OCI-LY3 (cell line): Measurements from ENCODE around the gene XXYLT1.

Experiments
- H2AFZ ChIP-seq: fragments of 200-600, 300-600 bp; shearing (Covaris generic); 2 replicates; pipeline ENCODE4 v1.6.0; 2014; ENCODE audit warnings: antibody characterized with exemption, low read depth, low read length
- H3K27ac ChIP-seq: fragments of 200-600, 300-600 bp; sonication (generic); 2 replicates; pipeline ENCODE4 v1.5.1; 2014; ENCODE audit warnings: mild to moderate bottlenecking, low read length, moderate library complexity, mixed read lengths
- H3K27me3 ChIP-seq: fragments of 200-600, 300-600 bp; sonication (generic); 2 replicates; pipeline ENCODE4 v1.6.1; 2014; ENCODE audit warnings: low read depth, low read length, mixed read lengths
- H3K36me3 ChIP-seq: fragments of 200-600, 300-600 bp; sonication (generic); replicated peaks from 2 replicates; pipeline ENCODE3; 2014; ENCODE audit warnings: low read depth, low read length, mixed read lengths
- H3K4me1 ChIP-seq: fragments of 300-600, 200-600 bp; sonication (generic); 2 replicates; pipeline ENCODE4 v1.6.1; 2014; ENCODE audit warnings: low read length, mixed read lengths
- H3K4me2 ChIP-seq: fragments of 200-600, 300-600 bp; sonication (generic); 2 replicates; pipeline ENCODE4 v1.6.1; 2014; ENCODE audit warnings: low read length, mixed read lengths
- H3K4me3 ChIP-seq: fragments of 300-600, 200-600 bp; sonication (generic); 2 replicates; pipeline ENCODE4 v1.5.1; 2014; ENCODE audit warnings: antibody characterized with exemption, mild to moderate bottlenecking, low read length, moderate library complexity
- H3K79me2 ChIP-seq: fragments of 300-600, 200-600 bp; shearing (Covaris generic); 2 replicates; pipeline ENCODE4 v1.6.1; 2014; ENCODE audit warnings: mild to moderate bottlenecking, low read length, mixed read lengths
- H3K9ac ChIP-seq: fragments of 300-600, 200-600 bp; shearing (Covaris generic); 2 replicates; pipeline ENCODE4 v1.6.0; 2014; ENCODE audit warnings: mild to moderate bottlenecking, low read length, moderate library complexity
- H3K9me3 ChIP-seq: fragments of 200-600, 300-600 bp; shearing (Covaris generic); 2 replicates; pipeline ENCODE4 v1.6.1; 2014; ENCODE audit warnings: low read length, mixed read lengths; ENCODE audit not compliant: insufficient read depth
- H4K20me1 ChIP-seq: fragments of 200-600, 300-600 bp; sonication (generic); 2 replicates; pipeline ENCODE4 v1.6.1; 2016; ENCODE audit warnings: low read length, mixed read lengths; ENCODE audit not compliant: insufficient read depth
- CTCF ChIP-seq: fragments of 200-600, 300-600 bp; sonication (generic); IDR thresholded peaks from 2 replicates; pipeline ENCODE4 v1.5.1; 2014; ENCODE audit warnings: antibody characterized with exemption, low read length, low read depth
- EZH2phosphoT487 ChIP-seq: fragments of 200-600 bp; shearing (Covaris generic); IDR thresholded peaks from 2 replicates; pipeline ENCODE4 v1.6.1; 2018; ENCODE audit warnings: antibody characterized with exemption, mixed run types, low read depth

XXYLT1 gene

GRCh38 chr3:195025884-195026200 is 245.1 kb downstream of the XXYLT1 start:
- peaks cover 16% of the 10 kb centered on the region for H3K27me3 ChIP-seq
- TF ChIP-seq EZH2phosphoT487 (no peak), CTCF (no peak)
- no peak overlapping the region for H3K4me3 ChIP-seq
- H3K4me2 ChIP-seq, result no peak overlapping the region
- H3K79me2 ChIP-seq, result no peaks in the 10 kb centered on the region
- no peak overlapping the region for H3K9ac ChIP-seq
- H3K9me3 ChIP-seq, result no peaks in the 10 kb centered on the region
- no peaks in the 10 kb centered on the region for H3K4me1 ChIP-seq
- no peaks in the 10 kb centered on the region for H3K36me3 ChIP-seq
- no peak overlapping the region for H3K27ac ChIP-seq
- H2AFZ ChIP-seq, result no peak overlapping the region
- H4K20me1 ChIP-seq, result no peaks in the 10 kb centered on the region

DNA sequence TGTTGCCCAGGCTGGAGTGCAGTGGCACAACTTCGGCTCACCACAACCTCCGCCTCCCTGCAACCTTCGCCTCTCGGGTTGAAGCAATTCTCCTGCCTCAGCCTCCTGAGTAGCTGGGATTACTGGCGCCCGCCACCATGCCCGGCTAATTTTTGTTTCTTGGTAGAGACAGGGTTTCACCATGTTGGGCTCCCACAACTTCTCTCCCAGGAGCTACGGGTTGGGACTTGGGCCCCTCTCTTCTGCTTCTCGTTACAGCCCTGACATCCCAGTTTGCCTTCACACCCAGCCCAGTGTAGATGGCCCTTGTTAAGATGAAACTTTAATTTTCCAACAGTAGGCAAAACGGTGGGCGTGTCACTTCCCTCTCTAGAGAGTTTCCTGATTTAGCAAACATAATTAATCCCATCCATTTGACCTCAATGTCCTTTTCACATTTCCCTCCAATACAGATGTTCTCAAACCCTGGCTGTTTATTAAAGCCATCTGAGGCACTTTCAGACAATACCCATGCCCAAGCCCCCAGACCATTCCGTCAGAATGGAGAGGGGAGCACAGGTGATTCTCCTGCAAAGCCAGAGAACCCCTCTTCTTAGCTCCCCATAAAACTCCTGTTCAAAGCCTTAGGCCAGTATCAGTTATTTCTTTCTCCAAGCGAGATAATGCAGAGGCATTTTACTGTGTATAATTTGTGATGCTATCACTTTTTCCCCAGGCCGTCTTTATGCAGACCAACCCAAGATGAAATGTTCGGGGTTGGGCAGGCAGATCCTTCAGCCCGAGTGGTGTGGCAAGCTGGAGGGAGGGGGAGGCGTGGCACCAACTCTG is 245.7 kb downstream of the XXYLT1 start:
- no peak overlapping the region for H2AFZ ChIP-seq
- H3K27me3 ChIP-seq, result peaks cover 16% of the 10 kb centered on the region
- no peak overlapping the region for H3K27ac ChIP-seq
- no peaks in the 10 kb centered on the region for H3K4me1 ChIP-seq
- H3K4me2 ChIP-seq, result no peak overlapping the region
- no peak overlapping the region for H3K4me3 ChIP-seq
- H4K20me1 ChIP-seq, result no peaks in the 10 kb centered on the region
- no peaks in the 10 kb centered on the region for H3K79me2 ChIP-seq
- no peaks in the 10 kb centered on the region for H3K9me3 ChIP-seq
- H3K9ac ChIP-seq, result no peak overlapping the region
- TF ChIP-seq EZH2phosphoT487 (no peak), CTCF (no peak)
- no peaks in the 10 kb centered on the region for H3K36me3 ChIP-seq

- no peak for TF ChIP-seq EZH2phosphoT487
- TF ChIP-seq CTCF, result no peak
- no peaks in the 10 kb centered on the region for H3K9me3 ChIP-seq
- H3K9ac ChIP-seq, result no peak overlapping the region
- no peaks in the 10 kb centered on the region for H3K79me2 ChIP-seq
- no peak overlapping the region for H3K27ac ChIP-seq
- H3K4me1 ChIP-seq, result no peaks in the 10 kb centered on the region
- H3K4me2 ChIP-seq, result no peak overlapping the region
- no peaks in the 10 kb centered on the region for H4K20me1 ChIP-seq
- H3K36me3 ChIP-seq, result no peaks in the 10 kb centered on the region
- peaks cover 28% of the 10 kb centered on the region for H3K27me3 ChIP-seq
- no peak overlapping the region for H2AFZ ChIP-seq
- no peak overlapping the region for H3K4me3 ChIP-seq
Observed at GRCh38 chr3:195023989-195024388, 247.0 kb downstream of the XXYLT1 start.

DNA sequence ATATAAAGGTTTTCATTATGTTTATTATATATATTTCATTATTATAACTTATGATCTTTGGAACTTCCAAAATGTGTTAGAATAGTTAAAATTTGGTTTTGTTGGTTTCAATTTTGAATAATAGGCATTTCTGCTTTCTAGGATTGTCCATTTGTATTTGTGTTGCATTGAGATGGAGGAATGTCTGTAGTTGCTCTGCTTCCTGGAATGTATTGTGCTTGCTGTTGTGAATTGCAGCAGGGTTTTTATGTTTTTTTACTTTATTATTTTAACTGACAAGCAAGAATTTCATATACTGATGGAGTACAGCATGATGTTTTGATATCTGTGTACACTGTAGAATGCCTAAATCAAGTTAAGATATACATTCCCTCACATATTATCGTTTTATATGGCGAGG is 247.4 kb downstream of the XXYLT1 start:
- Histone ChIP-seq H3K4me2 (no peak overlapping the region), H3K9me3 (no peaks in the 10 kb centered on the region), H3K4me1 (no peaks in the 10 kb centered on the region), H3K27me3 (peaks cover 32% of the 10 kb centered on the region), H3K27ac (no peak overlapping the region), H3K9ac (no peak overlapping the region), H2AFZ (no peak overlapping the region), H3K4me3 (no peak overlapping the region), H4K20me1 (no peaks in the 10 kb centered on the region), H3K79me2 (no peaks in the 10 kb centered on the region), H3K36me3 (no peaks in the 10 kb centered on the region)
- TF ChIP-seq CTCF (no peak), EZH2phosphoT487 (no peak)
